Cardiac muscle cell (in vitro differentiated cells and primary cell): ENCODE data around the gene MAP4. TPM values are rescaled to one million over a fixed set of nuclear protein-coding genes. Genes with fewer than 3 reads are reported as not detected.
A peak's percentile ranks its signal among the peaks of the same experiment; 100 is the strongest.

Source experiments
- DNase-seq, 2 donors: peaks; one replicate each; pipeline versions ENCODE4 v3.0.0 to v3.0.0-alpha.2; 2010 to 2017; ENCODE audit warnings: low read depth in 1 of 2, low spot score in 1 of 2
- H3K27ac ChIP-seq: fragments of 200-600 bp; sonication (generic); 2 replicates; pipeline ENCODE4 v1.5.1; 2016
- H3K27me3 ChIP-seq: fragments of 200-600 bp; sonication (generic); 2 replicates; pipeline ENCODE4 v1.6.0; 2016; ENCODE audit warnings: control low read depth
- H3K36me3 ChIP-seq: fragments of 200-600 bp; sonication (generic); 2 replicates; pipeline ENCODE4 v1.5.1; 2016; ENCODE audit warnings: control low read depth
- H3K4me1 ChIP-seq: fragments of 200-600 bp; sonication (generic); 2 replicates; pipeline ENCODE4 v1.8.1; 2017; ENCODE audit warnings: low read depth, mild to moderate bottlenecking, mixed run types
- H3K4me3 ChIP-seq: fragments of 200-600 bp; sonication (generic); 2 replicates; pipeline ENCODE4 v1.5.1; 2016; ENCODE audit warnings: mild to moderate bottlenecking
- H3K9me3 ChIP-seq: fragments of 200-600 bp; sonication (generic); 2 replicates; pipeline ENCODE4 v1.5.1; 2017; ENCODE audit warnings: low read depth, mild to moderate bottlenecking, control low read depth
- CTCF ChIP-seq: IDR thresholded peaks from 2 replicates; pipeline ENCODE4 v1.5.1; 2012; ENCODE audit warnings: low read depth, mild to moderate bottlenecking, low read length
- polyA plus RNA-seq: library from polyadenylated mRNA; unstranded; fragments of >200 nt; fragmentation: Nextera tagmentation; extraction: Ambion mirVana; gene quantifications from 2 replicates; pipeline ENCODE4 v1.2.1, GENCODE V29; 2016
- total RNA-seq: library from RNA; depleted of rRNA; stranded (reverse); fragments of >200 nt; gene quantifications from 2 replicates; pipeline ENCODE4 v1.2.3, GENCODE V29; 2016

The MAP4 gene
- total and polyA plus RNA-seq, 2 experiments from 2014 or later, result 136 to 138 TPM

GRCh38 chr3:47984075-47984728, 32.0 kb downstream of the MAP4 start:
- Histone ChIP-seq H3K4me1 (no peaks in the 10 kb centered on the region), H3K27ac (no peak overlapping the region), H3K36me3 (no peaks in the 10 kb centered on the region), H3K27me3 (no peaks in the 10 kb centered on the region), H3K9me3 (no peaks in the 10 kb centered on the region), H3K4me3 (no peak overlapping the region)
- no peak for TF ChIP-seq CTCF
- peak in 1 of 2 donors; percentile 74 for DNase-seq

GRCh38 chr3:47980795-47981194, 35.4 kb downstream of the MAP4 start:
- Histone ChIP-seq H3K36me3 (no peaks in the 10 kb centered on the region), H3K4me3 (no peak overlapping the region), H3K9me3 (no peaks in the 10 kb centered on the region), H3K4me1 (no peaks in the 10 kb centered on the region), H3K27ac (no peak overlapping the region), H3K27me3 (no peaks in the 10 kb centered on the region)
- no peak for TF ChIP-seq CTCF
- no peak for DNase-seq

- Histone ChIP-seq H3K4me1 (no peaks in the 10 kb centered on the region), H3K27ac (no peak overlapping the region), H3K36me3 (no peaks in the 10 kb centered on the region), H3K9me3 (no peaks in the 10 kb centered on the region), H3K4me3 (no peak overlapping the region), H3K27me3 (no peaks in the 10 kb centered on the region)
- DNase-seq, result no peak
- TF ChIP-seq CTCF, result no peak
These were observed 37.1 kb downstream of the MAP4 start for GRCh38 chr3:47979070-47979469.

GRCh38 chr3:47978386-47978785, 37.8 kb downstream of the MAP4 start:
- TF ChIP-seq CTCF, result no peak
- no peak overlapping the region for H3K4me3 ChIP-seq
- H3K27ac ChIP-seq, result no peak overlapping the region
- no peak for DNase-seq
- H3K4me1 ChIP-seq, result no peaks in the 10 kb centered on the region
- no peaks in the 10 kb centered on the region for H3K9me3 ChIP-seq
- no peaks in the 10 kb centered on the region for H3K27me3 ChIP-seq
- peaks cover 2% of the 10 kb centered on the region for H3K36me3 ChIP-seq

DNA sequence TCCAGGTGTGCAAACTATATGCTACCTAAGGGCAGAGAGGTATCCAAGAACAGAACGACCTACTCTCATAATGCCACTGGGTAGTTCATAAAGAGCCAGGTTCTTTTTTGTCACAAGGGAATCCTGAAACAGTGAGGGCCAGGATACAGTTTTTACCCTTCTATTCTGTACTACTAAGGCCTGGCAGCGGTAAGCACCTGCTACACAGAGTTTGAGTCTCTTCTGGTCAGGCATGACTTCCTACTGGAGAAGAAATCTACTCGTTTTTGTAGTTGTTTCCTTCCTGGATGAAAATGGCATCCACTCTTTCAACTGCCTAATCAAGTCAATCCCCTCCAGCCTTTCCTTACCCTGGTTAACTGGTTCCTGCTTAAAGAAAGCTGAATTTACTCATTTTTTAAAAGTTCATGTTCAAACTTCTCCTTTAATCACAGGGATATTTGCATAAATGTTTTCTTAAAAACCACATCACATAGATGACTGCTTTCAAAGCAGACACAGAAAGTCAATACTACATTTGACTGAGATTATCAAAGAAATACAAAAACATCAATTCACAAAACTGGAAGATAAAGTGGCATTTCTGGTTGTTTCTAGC, 40.0 kb downstream of the MAP4 start:
- H3K36me3 ChIP-seq, result peaks cover 2% of the 10 kb centered on the region
- H3K4me3 ChIP-seq, result no peak overlapping the region
- no peak overlapping the region for H3K27ac ChIP-seq
- no peaks in the 10 kb centered on the region for H3K9me3 ChIP-seq
- H3K27me3 ChIP-seq, result no peaks in the 10 kb centered on the region
- DNase-seq, result no peak
- no peak for TF ChIP-seq CTCF
- H3K4me1 ChIP-seq, result no peaks in the 10 kb centered on the region
